ENCODE results near the gene ACCS.

The ACCS gene

GRCh38 chr11:44095506-44096359 lies 29.7 kb downstream of the ACCS start, which contains the start of gene EXT2:
Gene EXT2, plus strand, starts transcription at chr11:44095678. Its CDS starts 12,035 bp downstream, at chr11:44107713.
- peak; percentile 45 for DNase-seq

- DNase-seq = no peak
These were observed 30.5 kb downstream of the ACCS start for GRCh38 chr11:44096360-44097185.

- no peak for DNase-seq
These were observed 31.8 kb downstream of the ACCS start for GRCh38 chr11:44097821-44098220.

GRCh38 chr11:44101098-44101497 lies 35.0 kb downstream of the ACCS start:
- no peak for DNase-seq

GRCh38 chr11:44104481-44105294 lies 38.6 kb downstream of the ACCS start:
- DNase-seq = no peak

- DNase-seq = no peak
These were observed 42.2 kb downstream of the ACCS start for GRCh38 chr11:44108260-44108659.

GRCh38 chr11:44110231-44110679 lies 44.2 kb downstream of the ACCS start:
- DNase-seq = peak; percentile 27

GRCh38 chr11:44112091-44112821 lies 46.2 kb downstream of the ACCS start:
- DNase-seq = peak; percentile 50

GRCh38 chr11:44113018-44113417 lies 46.9 kb downstream of the ACCS start:
- no peak for DNase-seq

- DNase-seq = no peak
These were observed 47.5 kb downstream of the ACCS start for GRCh38 chr11:44113572-44113971.

- no peak for DNase-seq
These were observed 50.3 kb downstream of the ACCS start for GRCh38 chr11:44116234-44116830.

GRCh38 chr11:44120169-44120568 lies 54.1 kb downstream of the ACCS start:
- no peak for DNase-seq

- no peak for DNase-seq
These were observed 59.5 kb downstream of the ACCS start for GRCh38 chr11:44125598-44125997.

- no peak for DNase-seq
These were observed 60.2 kb downstream of the ACCS start for GRCh38 chr11:44126304-44126703.

- no peak for DNase-seq
These were observed 61.1 kb downstream of the ACCS start for GRCh38 chr11:44127130-44127529.

GRCh38 chr11:44128729-44129128 lies 62.7 kb downstream of the ACCS start:
- DNase-seq = no peak

GRCh38 chr11:44130751-44131150 lies 64.7 kb downstream of the ACCS start:
- no peak for DNase-seq

GRCh38 chr11:44133335-44133946 lies 67.4 kb downstream of the ACCS start:
- no peak for DNase-seq
